Stimulated activated CD8-positive, alpha-beta memory T cell treated with anti-CD3 and anti-CD28 coated beads, Interleukin-7, amount 100 ng/mL, for 1 hour (primary cell): ENCODE measurements around the gene CNTFR.

Experiments used
- DNase-seq, 2 donors: peaks; one replicate each; pipeline ENCODE4 v3.0.0-alpha.2; 2020; ENCODE audit warnings: low read depth in 2 of 2

Gene CNTFR

GRCh38 chr9:34507966-34508365 lies 81.6 kb downstream of the CNTFR start:
- DNase-seq = no peak

DNA sequence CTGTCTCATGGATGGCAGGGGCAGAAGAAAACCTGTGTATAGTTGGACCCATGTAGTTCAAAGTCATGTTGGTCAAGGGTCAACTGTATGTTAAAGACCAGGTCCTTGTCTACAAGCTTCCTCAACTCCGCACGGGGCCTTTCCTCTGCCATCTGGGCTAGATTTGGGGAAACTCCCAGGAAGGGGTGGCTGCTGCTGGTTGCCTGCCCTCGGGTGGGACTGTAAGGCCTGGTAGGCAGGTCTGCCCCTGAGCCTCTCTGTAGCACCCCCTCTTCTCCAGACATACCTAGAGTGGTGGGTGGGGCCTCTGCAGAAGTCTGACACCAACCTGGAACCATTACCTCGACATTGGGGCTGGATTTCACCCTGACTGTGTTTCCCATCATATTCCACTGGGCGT lies 82.0 kb downstream of the CNTFR start:
- DNase-seq = no peak

GRCh38 chr9:34506623-34507022 lies 82.9 kb downstream of the CNTFR start:
- DNase-seq = no peak

GRCh38 chr9:34505370-34506120 lies 84.0 kb downstream of the CNTFR start:
- no peak for DNase-seq

DNA sequence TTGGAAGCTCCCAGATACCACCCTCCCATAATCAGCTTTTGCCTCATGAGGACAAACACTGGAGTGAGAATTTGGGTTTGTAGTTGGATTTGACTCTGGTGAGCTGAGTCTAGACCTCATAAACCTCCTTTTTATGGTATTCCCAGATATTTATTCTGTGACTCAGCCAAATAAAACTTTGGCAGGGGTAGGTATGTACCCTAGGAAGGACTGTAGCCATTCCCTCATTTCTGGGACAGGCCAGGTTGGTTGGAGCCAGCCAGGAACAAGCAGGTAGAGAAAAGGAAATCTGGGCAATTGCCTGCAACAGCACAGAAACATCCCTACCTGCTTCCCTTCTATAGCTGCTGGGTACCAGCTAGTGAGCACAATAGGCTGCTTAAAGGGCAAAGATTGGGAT lies 86.1 kb downstream of the CNTFR start:
- no peak for DNase-seq

- no peak for DNase-seq
Observed at GRCh38 chr9:34502891-34503290, 86.6 kb downstream of the CNTFR start.

DNA sequence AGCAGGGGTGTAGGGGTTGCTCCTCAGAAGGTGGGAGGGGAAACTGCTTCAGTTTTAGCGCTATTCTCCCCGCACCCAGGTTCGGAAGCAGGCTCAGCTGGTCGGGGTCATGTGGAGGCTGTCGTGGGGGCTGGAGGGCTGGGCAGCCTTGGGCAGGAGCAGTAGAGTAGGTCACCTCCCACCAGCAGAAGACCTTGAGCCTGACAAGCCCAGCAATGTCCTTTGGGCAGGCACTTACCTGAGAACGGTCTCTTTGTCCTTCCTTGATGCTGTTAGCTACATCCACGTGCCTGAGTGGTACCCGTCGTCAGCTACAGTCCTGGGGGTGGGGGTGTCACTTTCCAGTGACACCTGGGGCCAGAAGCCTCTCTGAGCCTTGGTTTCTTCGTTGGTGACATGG lies 87.1 kb downstream of the CNTFR start:
- DNase-seq = no peak

DNA sequence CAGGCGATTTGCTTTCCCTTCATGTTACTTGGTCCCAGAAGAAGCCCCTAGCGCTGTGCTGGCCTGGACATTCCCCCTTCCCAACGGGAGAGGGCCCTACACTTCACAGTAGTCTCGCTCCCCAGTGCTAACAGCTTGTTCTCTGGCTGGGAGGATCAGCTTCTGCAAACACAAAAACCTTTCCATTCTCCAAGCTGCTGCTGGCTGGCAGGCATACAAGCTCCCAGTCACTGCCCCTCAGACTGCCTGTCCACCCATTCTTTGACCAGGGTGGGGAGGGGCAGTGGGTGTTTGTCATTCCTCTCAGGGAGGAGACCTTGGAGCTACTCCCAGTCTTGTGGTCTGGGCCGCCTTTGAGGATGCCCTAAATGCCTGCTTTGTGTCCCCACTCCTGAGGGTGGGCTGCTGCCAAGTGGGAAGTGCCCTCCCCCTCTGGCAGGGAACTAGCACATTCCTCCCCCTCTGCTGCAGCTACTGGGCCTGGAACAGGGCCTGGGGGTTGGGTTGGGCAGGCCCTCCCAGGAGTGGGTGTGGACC lies 87.6 kb downstream of the CNTFR start:
- no peak for DNase-seq
